ENCODE measurements around the gene PLXNC1.
A peak's percentile ranks its signal among the peaks of the same experiment; 100 is the strongest.

PLXNC1 gene

DNA sequence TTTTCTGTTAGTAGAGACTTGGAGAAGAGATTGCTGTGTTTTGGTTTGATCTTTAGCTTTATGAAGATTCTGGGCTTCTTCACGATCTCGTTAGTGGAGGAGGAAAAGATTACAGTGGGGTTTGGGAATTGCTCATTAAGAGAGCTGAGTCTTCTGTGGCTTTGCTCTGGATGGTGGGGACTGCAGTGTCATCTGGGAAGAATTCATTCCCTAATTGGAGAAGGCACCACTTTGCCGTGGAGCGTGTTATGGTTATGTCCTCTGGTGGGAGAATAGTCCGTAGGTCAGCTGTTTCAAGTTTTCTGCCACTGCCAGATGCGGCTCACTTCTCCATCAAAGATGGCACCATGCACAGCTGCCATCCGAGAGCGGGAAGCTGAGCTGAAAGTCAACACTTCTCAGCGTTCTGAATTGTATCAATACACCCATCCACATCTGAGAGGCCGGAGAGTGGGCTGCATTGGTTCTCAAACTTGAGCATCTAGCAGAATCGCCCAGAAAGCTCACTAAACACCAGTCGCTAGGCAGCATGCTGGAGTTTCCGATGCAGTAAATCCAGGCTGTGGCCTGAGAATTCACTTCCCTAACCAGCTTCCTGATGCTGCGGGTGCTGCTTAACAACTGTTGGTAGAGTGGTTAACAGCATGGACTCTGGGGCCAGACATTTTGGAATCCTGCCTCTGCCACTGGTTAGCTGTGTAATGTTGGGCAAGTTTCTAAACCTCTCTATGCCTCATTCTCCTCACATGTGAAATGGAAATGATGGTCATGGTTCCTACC is 117.8 kb downstream of the PLXNC1 start:
- no peak for DNase-seq (ENCODE audit: low spot score)

DNA sequence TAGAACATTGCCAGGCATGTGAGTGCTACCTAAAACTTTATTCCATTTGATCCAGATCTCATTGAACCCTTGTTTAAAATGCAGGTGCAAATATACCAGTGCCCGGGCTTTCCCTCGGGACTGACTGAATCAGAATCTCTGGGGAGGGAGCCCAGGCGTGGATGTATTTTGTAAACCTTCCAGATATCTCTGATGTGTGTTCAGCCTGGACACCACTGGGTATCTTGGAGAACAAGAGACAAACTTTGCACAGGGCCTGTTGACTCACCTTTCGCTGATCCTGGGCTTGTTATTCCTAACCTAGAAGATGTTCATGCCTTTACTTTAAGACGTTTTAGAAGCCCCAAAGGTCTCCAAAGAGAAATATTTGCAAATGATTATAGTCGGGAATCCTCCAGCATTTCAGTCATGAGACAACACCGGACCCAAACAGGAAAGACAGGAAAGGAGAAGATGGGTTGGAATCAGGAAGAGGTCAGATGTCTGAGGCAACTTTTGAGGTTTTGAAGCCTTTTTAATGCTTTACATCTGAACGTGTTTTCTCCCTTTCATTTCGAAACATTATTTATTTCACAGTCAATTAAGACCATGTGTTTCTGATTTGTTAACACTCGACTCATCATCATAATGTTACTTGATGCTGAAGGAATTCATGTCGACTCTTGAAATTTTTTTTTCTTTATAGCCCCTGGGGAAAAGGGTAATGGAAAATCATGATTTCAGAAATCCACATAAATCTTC is 118.6 kb downstream of the PLXNC1 start:
- DNase-seq (ENCODE audit: low spot score): no peak

GRCh38 chr12:94267537-94267872 is 119.1 kb downstream of the PLXNC1 start:
- DNase-seq (ENCODE audit: low spot score): no peak

DNA sequence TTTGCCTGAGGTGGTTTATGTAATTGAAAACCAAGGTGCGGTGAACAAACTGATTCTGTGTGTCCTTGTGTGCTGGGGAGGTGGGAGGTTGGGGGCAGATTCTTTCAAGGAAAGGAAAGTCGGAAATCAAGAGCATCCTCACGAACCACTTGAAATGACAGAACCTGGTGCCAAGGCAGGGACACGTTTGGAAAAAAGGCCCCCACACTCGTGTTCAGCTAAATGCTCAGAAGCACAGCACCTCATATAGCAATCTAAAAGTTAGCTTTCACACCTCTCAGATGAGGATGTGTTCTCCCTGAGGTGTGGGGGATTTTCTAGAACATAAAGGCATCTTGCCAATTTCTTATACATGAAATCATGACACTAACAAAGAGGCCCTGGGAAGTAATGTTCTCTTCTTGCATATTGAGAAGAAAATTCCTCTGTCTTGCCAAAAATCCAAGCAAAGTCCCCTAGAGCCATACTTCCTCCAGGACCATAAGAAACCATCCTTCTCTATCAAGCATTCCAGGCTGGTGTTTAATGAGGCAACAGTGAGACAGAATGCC is 119.6 kb downstream of the PLXNC1 start:
- DNase-seq (ENCODE audit: low spot score): no peak

GRCh38 chr12:94269316-94269999 is 121.1 kb downstream of the PLXNC1 start:
- DNase-seq (ENCODE audit: low spot score): peak; percentile 49

DNA sequence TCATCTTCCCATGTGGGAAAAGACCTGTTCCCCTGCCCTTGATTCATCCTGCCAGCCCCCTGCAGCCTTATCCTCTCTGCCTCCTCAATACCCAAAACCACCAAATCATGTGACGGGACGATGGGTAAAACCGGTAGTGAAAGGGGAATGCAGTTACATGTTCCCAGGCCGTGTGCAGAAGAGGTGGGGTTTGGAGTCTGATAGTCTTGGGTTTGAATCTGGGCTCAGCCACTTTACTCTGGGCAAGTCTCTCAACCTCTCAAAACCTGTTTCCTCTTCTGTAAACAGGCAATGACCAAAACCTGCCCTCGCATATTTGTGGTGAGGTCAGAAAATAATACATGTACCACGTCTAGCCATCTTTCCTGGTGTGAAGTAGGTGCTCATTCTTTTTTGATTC is 123.0 kb downstream of the PLXNC1 start:
- peak; percentile 31 for DNase-seq (ENCODE audit: low spot score)

DNA sequence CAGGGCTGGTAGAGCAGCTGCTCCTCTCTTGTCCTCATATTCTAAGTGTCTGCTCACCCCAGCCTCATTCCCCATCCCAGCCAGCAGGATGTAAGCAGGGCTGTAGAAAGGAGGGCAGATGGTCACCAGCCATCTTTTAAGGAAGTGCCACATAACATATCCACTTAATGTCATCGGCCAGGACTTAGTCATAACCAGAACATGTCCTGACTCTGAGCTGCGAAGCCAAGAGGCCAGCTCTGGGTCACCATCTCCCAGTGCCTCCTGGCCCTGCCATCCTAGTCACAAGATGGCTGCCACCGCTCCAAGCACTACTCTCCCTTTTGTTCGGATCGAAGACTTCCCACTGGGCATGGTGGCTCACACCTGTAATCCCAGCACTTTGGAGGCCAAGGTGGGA is 123.9 kb downstream of the PLXNC1 start:
- no peak for DNase-seq (ENCODE audit: low spot score)

DNA sequence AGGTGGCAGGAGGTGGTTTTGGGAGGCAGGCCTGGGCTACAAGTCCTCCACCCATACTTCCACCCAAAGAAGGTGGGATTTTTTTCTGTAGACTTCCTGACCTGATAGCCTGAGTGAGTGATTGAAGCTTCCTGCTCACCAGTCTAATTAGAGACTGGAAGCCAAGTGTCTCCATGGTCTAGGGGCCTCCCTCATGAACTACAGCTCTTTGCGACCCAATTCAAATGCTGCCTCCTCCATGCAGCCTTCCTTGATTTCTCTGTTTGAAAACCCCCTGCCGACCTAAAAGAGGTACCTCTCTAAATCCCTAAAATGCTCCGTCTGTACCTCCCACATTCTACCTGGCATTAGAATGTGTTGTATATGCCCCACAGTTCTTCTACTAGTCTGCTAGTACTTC is 124.9 kb downstream of the PLXNC1 start:
- DNase-seq (ENCODE audit: low spot score): no peak

GRCh38 chr12:94276725-94277124 is 128.3 kb downstream of the PLXNC1 start:
- DNase-seq (ENCODE audit: low spot score): no peak

DNA sequence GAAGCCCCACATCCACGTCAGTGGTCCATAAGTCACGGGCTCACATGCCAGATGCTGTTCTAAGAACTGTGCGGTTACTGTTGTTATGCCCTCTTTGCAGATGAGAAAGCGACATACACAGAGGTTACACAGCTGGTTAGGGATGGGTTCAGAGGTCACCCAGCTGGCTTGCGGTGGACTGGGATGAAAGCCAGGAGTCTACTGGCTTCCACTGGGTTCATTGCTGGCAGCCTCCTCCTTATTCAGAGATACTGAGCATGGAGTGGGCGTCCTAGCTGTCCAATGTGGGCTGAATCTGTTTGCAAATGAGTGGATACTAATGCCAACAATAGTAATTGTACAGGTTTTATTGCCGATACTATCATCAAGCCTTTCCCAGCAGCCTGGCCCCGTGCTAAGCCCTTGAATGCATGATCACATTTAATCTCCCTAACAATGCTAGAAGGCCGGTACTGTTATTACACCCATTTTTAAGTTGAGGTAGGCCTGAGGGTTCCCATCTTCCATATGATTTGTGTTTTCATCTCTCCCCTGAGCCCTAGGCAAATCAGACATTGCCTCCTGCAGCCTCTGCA is 129.1 kb downstream of the PLXNC1 start:
- DNase-seq (ENCODE audit: low spot score): no peak

DNA sequence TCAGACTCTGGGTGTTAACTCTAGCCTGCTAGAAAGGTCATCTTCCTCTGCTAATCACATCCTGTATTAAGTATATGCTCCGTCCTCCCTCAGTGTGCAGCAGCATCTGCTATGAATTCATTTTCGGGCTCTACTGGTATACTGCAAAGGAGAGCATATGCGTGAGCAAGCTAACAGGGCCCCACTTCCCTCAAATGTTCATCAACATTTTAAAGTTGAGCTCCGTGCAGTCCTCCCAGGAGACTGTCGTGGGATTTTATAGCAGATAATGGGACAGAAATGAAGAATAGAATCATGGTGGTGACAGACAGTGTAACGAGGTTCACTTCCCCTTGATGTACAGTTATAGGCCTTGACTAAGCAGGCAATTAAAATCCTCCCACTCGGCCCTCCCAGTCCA is 131.7 kb downstream of the PLXNC1 start:
- no peak for DNase-seq (ENCODE audit: low spot score)

- peak; percentile 41 for DNase-seq (ENCODE audit: low spot score)
These were observed 134.3 kb downstream of the PLXNC1 start for GRCh38 chr12:94282675-94283074.

- no peak for DNase-seq (ENCODE audit: low spot score)
These were observed 135.7 kb downstream of the PLXNC1 start for GRCh38 chr12:94284046-94284445.

- no peak for DNase-seq (ENCODE audit: low spot score)
These were observed 136.5 kb downstream of the PLXNC1 start for GRCh38 chr12:94284859-94285258.

DNA sequence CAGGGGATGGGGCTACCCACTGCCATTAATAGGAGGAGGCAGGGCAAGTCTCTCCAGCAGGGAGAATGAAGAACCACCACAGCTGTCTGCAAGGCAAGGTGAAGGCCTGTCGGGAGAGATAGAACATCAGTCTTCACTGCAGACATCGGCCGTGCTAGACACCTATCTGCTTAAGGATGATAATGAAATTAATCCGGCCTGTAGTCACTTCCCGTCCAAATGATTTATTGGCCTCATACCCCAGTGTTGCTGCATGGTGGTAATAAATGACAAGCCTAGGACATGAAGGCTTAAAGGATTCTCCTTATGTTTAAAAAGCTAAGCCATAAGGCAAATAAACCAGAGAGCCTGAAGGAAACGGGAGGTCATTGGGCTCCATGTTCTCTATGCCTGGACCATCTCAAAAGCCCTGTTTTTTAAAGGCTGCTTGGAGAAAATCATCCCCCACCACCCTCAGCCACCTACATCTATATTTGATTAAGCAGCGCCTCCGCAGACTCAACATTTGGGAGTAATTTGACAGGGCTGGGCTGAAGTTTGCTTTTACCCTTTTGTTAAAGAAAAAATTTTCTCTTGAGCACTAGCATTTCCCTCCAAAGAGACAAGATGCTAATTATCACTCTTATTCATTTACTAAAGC is 137.7 kb downstream of the PLXNC1 start:
- no peak for DNase-seq (ENCODE audit: low spot score)

DNA sequence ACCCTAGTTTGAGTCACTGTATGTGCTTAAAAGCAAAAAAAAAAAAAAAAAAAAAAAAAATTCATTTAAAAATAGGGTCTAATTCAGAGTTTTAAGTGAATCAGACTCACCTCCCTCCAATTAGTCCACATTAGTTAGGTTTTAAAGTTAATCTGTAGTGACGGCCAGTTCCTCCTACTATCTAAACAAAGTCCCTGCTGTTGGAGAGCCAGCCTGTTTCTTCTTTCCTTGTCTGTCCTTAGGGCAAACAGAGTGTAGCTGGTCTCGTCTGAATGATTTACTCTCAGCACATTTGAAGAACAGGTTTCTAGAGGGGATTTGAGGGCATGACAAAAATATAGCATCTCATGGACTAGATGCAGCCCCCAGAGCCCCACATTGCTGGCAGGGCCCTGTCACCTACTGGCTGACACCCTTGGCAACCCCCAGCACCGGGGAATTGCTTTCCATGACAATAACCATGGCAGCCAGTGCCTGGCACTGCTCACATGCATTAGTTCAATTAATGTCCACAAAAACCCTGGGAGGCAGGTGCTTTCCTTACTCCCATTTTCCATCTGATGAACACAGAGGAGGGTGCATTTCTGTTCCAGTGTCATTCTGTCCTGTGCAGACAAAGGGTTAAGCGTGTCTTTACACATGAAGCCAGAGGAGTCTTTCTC is 138.3 kb downstream of the PLXNC1 start:
- DNase-seq (ENCODE audit: low spot score): no peak

- no peak for DNase-seq (ENCODE audit: low spot score)
These were observed 138.9 kb downstream of the PLXNC1 start for GRCh38 chr12:94287245-94287628.

DNA sequence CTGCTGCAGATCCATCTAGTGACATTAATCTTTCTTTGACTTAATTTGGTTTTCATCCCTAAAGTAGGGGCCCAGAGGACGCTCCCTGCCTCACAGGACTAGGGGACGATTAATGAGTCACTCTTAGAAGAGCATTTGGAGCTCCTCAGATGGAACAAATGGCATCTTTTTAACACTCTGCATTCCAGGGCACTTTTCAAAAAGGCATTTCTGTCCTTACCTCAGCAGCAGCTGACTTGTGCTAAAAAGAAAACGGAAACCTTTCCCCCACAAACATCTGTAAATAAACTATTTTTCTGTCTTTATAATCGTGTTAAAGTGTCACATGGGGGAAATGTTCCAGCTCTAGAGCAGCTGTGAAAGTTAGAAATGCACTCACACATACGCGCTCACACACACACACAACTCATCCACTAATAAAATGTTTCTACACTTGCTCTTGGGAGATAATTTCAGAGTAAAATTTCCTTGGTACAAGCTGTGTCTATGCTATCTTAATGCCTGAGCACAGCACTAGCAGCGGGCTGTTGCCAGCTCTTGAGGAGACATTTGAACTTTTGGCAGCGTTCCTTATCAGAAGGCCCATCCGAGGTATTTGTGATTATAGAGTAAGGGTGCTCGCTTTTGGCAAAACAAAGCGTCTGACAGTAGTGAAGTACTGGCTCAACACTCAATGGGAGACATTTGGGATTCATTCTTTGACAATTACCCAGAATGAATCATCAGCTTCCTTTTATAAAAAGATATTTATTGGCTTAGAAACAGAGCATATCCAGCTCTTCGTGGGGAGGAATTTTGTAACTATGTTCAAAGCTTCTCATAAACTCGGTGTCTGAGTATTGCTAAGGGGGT is 141.3 kb downstream of the PLXNC1 start:
- no peak for DNase-seq (ENCODE audit: low spot score)

- DNase-seq (ENCODE audit: low spot score): no peak
These were observed 142.0 kb downstream of the PLXNC1 start for GRCh38 chr12:94290353-94290752.

- DNase-seq (ENCODE audit: low spot score): no peak
These were observed 148.8 kb downstream of the PLXNC1 start for GRCh38 chr12:94297096-94297699.

All from activated CD4-positive, alpha-beta T cell treated with anti-CD3 and anti-CD28 coated beads, Interleukin-2, Interleukin-4, amounts not matched to agents 100 ng/mL and 50 ng/mL, durations not matched to agents 16 hours and 8 hours (primary cell).